Bronchial epithelial cell (primary cell): ENCODE measurements around the gene FAM120A. TPM values are rescaled to one million over a fixed set of nuclear protein-coding genes. Genes with fewer than 3 reads are reported as not detected.

Experiments
- DNase-seq: peaks from one replicate; pipeline ENCODE4 v3.0.0-alpha.2; 2010; ENCODE audit warnings: low read depth
- FAIRE-seq: peaks from 2 replicates; lab custom pipeline; 2011; peaks lifted over from hg19 to GRCh38; lab: Jason Lieb, UNC
- H3K27me3 ChIP-seq: 2 replicates; pipeline ENCODE4 v1.5.1; 2011; ENCODE audit warnings: low read length; ENCODE audit not compliant: control insufficient read depth, insufficient read depth
- H3K36me3 ChIP-seq: 2 replicates; pipeline ENCODE4 v1.5.1; 2011; ENCODE audit warnings: low read length; ENCODE audit not compliant: control insufficient read depth, insufficient read depth
- H3K4me3 ChIP-seq: 2 replicates; pipeline ENCODE4 v1.5.1; 2011; ENCODE audit warnings: mild to moderate bottlenecking, low read depth, low read length, control low read depth
- CTCF ChIP-seq: IDR thresholded peaks from 2 replicates; pipeline ENCODE4 v1.5.1; 2011; ENCODE audit warnings: mild to moderate bottlenecking, moderate library complexity, low read length, control low read depth, inconsistent platforms; ENCODE audit not compliant: insufficient read depth, severe bottlenecking
- total RNA-seq: library from RNA; depleted of rRNA; stranded (reverse); fragments of >200 nt; gene quantifications from 2 replicates; pipeline ENCODE4 v1.2.1, GENCODE V29; 2014

Gene FAM120A
- total RNA-seq, 1 donor from 2014 or later = 69.0 TPM

- Histone ChIP-seq H3K27me3 (no peaks in the 10 kb centered on the region), H3K4me3 (no peak overlapping the region), H3K36me3 (no peaks in the 10 kb centered on the region)
- DNase-seq (no peak), FAIRE-seq (peak; percentile 76)
- TF ChIP-seq CTCF = no peak
Measured at GRCh38 chr9:93586290-93587057, 135.0 kb downstream of the FAM120A start.

GRCh38 chr9:93587284-93587650, 135.8 kb downstream of the FAM120A start:
- DNase-seq (no peak), FAIRE-seq (no peak)
- no peak for TF ChIP-seq CTCF
- H3K27me3 ChIP-seq = no peaks in the 10 kb centered on the region
- H3K4me3 ChIP-seq = no peak overlapping the region
- no peaks in the 10 kb centered on the region for H3K36me3 ChIP-seq

GRCh38 chr9:93587651-93588347, 136.3 kb downstream of the FAM120A start:
- no peak for FAIRE-seq
- peak; percentile 5 for TF ChIP-seq CTCF
- Histone ChIP-seq H3K27me3 (no peaks in the 10 kb centered on the region), H3K4me3 (no peak overlapping the region), H3K36me3 (no peaks in the 10 kb centered on the region)
- no peak for DNase-seq

GRCh38 chr9:93588641-93589609, 137.4 kb downstream of the FAM120A start:
- DNase-seq (no peak), FAIRE-seq (no peak)
- TF ChIP-seq CTCF = no peak
- Histone ChIP-seq H3K4me3 (no peak overlapping the region), H3K36me3 (no peaks in the 10 kb centered on the region), H3K27me3 (no peaks in the 10 kb centered on the region)

- FAIRE-seq (no peak), DNase-seq (no peak)
- H3K36me3 ChIP-seq = no peaks in the 10 kb centered on the region
- H3K27me3 ChIP-seq = no peaks in the 10 kb centered on the region
- no peak overlapping the region for H3K4me3 ChIP-seq
- TF ChIP-seq CTCF = no peak
Measured at GRCh38 chr9:93589688-93590087, 138.2 kb downstream of the FAM120A start.
